SK-N-MC (cell line): ENCODE data around the gene IL11.

ENCODE experiments used
- EZH2 ChIP-seq: fragments of 200-600 bp; sonication (generic); IDR thresholded peaks from one replicate; pipeline ENCODE4 v1.6.1; 2017; ENCODE audit warnings: antibody characterized with exemption
- FOXP2 ChIP-seq: optimal IDR thresholded peaks from 2 replicates; pipeline ENCODE3; 2011; ENCODE audit warnings: mild to moderate bottlenecking, moderate library complexity; ENCODE audit not compliant: insufficient read depth; ENCODE audit errors: extremely low read length, control extremely low read depth

GRCh38 chr19:55365245-55365644 is 5.0 kb downstream of the IL11 start:
- TF ChIP-seq EZH2 (no peak), FOXP2 (no peak)
